ENCODE data around the gene SPSB4.

SPSB4 gene

GRCh38 chr3:141122455-141123030 is 71.4 kb downstream of the SPSB4 start:
- no peak for DNase-seq

- no peak for DNase-seq
Observed at GRCh38 chr3:141123677-141124410, 72.7 kb downstream of the SPSB4 start.

DNA sequence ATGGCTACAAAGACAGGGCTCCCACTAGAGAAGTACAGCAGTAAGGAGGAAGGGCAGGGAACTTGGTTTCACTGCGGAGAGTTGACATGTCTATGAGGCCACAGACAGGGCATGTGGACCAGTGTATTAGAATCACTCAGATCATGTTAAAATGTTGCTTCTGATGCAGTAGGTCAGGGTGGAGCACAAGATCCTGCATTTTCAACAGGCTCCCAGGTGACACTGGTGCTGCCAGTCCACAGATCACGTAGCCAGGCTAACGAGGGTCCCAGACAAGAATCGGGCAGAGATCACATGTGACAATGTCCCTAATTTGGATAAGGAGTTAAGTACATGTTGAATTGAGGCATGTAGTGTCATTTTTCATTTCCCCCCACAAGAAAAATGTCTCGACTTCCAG is 73.6 kb downstream of the SPSB4 start:
- DNase-seq = no peak

GRCh38 chr3:141125351-141125750 is 74.2 kb downstream of the SPSB4 start:
- DNase-seq = no peak

DNA sequence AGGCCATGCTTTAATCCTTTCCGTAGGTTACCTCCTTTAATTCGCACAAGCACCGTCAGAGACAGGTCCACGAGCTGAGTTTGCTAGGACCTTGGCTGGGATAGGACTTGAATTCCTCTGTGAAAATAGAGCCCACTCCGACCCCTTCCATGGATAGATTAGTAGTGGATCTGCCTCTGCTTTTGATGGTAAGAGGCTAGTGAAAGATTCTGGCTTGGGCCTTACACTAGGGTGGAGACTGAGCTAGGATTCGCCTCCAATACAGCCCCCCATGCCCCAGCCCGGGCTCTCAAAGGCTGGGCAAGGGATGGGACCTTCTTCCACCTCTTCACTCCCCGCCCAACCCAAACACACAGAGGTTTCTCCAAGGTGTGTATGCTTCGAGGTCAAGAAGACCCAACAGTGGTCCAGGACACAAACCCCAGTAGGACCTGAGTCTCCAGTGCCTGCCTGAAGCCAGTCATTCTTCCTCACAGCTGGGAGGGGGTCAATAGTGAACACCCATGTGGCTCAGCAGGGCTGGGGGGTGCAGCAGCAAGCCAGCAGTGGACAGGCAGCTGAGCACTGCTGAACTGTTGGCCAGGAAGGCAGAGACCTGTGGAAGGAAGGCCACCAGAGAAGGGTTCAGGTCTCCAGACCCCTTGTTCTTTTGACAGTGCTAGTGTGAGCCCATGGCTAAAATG is 75.7 kb downstream of the SPSB4 start:
- no peak for DNase-seq

- DNase-seq = no peak
Observed at GRCh38 chr3:141127344-141128125, 76.4 kb downstream of the SPSB4 start.

GRCh38 chr3:141128126-141128777 is 77.1 kb downstream of the SPSB4 start:
- no peak for DNase-seq

DNA sequence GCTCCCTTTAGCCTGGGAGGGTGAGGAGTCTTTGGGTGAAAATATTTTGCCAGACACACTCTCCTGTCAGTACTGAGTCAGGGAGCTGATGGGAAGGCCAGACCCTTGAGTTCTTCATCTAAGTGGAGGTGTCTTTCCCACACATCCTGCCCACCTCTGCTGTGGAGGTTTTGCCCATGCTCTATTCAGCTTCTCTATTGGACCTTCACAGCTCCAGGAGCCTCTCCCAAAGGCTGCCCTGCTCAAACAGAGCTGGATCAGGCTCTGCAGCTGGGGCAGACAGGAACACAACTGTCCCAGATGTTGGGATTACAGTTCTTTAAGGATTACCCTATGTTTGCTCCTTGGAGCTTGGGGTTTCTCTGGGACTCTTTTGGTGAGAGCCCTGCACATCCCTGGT is 77.9 kb downstream of the SPSB4 start:
- DNase-seq = no peak

DNA sequence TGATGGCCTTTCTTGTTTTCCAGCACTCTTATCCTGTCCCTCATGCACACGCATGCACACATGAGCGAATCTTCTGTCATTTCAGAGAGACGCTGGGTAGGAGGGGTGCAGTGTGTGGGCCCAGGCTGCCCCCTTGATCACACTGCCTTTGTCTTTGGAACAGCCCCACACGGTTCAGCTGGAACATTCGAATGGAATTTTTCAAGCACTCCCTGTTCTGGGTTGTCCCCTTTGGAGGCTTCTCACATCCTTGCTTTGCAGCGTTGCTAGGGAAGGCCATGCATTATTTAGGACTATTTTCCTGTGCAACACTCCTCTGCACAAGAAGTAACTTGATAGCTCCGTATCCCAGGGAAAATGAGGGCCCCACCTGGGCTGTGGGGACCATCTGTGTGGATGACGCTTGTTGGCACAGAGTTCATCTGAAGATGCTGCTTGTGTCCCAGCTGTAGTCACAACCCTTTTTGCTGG is 78.4 kb downstream of the SPSB4 start:
- DNase-seq = no peak

DNA sequence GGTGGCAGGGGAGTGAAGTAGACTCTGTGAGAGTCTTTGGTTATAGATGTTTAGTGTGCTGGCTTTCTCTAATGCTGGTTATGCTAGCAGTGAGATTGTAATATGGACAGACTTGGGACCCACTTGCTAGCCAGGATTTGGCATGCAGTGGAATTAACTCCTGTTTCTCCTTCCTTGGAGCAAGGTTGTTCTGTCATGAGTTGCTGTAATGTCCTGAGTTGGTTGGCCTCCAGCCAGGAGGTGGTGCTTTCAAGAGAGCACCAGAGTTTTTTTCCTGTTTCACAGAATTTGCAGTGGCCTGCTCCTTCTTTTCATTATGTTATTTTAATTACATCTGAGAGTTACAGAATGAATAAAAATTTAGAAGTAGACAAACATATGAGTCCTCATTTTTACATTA is 92.4 kb downstream of the SPSB4 start:
- no peak for DNase-seq

DNA sequence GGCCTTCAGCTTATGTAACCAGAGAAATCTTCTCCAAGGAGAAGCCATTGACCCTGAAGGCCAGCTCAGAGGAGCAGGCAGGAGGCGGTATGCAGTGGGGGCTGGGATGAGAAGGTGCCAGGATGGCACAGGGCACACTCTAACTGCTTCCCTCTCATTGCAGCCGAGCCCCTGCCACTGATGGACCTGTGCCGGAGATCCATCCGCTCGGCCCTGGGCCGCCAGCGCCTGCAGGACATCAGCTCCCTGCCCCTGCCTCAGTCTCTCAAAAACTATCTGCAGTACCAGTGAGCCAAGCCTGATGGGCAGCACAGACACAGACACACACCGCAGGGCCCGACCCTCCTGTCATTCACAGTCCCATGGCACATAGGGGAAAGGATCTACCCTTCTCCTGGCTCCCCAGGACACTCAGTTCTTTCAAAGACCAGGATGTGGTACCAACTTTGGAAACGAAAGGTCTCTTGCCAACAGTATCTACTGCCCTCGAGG is 95.9 kb downstream of the SPSB4 start:
- no peak for DNase-seq

DNA sequence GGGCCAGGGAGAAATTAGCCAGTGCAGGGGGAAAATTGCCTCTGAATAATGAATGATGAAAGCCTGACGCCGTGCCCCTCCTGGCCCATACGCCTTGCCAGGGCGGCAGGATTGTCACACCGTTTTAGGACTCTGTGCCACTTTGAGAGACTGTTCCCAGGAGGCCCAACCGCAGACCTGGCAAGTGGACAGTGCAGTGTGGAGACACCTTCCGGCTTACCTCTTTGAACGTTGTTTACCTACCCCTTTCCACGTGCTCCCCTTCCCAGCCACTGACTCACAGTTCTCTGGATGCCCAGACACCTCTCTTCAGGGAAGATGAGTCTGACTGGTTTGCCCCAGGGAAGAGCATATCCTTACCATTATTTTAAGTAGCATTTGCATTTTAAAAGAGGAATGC is 96.5 kb downstream of the SPSB4 start:
- no peak for DNase-seq

DNA sequence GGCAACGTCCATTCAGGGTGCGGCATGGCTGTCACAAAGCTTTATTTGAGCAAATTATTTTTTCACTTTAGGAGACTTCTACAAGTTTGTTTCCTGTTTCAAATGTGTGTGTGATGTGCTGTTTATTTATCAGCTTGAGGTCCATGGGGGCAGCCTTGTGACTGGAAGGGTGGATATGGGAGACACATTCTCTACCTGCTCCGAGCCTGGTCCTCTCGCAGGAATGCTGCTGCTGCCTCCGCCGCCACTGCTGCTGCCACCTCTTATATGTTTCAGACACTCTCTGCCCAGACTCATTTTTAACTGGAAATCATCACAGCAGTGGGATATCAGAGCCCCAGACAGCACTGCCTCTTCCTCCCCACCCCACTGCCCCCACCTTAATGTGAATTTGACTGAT is 97.0 kb downstream of the SPSB4 start:
- no peak for DNase-seq

DNA sequence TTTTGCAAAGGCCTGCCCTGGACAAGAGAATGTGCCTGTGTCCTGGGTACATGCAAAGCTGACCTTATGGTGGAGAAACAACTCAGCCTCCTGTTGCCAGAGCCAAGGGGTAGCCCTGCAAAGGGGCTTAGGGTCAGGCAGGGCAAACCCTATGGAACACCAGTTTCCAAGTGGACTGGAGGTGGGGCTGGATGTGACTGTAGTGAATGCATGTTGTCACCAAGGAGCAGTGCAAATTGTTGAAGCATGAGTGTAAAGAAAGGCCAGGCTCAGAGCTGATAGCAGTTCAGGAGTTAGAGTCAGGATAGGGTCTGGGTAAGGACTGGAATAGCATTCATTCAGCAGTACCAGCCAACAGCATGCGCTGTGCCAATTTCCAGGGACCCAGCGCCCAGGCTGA is 97.6 kb downstream of the SPSB4 start:
- DNase-seq = no peak

DNA sequence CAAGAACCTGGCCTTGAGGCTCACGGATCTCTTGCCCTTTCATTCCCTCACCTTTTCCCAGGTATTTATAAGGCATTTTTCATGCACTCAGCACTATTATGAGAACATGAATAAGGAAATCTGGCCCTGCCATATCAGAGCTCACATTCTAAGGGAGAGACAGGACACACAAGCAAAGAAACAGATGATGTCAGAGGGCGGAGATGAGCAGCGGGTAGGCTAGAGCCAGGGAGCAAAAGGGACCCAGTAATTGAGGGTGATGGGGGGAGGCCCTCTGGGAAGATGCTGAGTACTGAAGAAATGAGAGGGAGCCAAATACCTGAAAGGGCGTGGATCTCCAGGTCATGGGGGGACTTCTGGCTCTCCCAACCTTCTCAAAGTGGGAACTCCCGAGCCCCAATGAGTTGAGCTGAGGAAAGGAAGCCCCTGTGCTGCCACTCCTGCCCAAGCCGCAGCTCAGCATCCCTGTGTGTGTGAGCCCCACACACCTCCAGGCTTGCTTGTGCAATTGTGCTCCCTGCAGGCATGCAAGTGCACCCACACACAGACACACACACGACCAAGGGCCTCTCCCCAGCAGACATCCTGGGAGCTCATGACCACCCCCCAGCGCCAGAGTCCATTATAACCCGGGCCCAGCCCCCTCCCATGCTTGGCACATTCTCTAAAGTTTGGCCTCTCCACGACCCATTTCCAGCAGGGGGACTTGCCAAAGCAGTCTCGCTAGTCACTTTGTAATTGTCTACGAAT is 99.1 kb downstream of the SPSB4 start:
- DNase-seq = no peak

GRCh38 chr3:141150931-141151330 is 99.8 kb downstream of the SPSB4 start:
- DNase-seq = no peak

DNA sequence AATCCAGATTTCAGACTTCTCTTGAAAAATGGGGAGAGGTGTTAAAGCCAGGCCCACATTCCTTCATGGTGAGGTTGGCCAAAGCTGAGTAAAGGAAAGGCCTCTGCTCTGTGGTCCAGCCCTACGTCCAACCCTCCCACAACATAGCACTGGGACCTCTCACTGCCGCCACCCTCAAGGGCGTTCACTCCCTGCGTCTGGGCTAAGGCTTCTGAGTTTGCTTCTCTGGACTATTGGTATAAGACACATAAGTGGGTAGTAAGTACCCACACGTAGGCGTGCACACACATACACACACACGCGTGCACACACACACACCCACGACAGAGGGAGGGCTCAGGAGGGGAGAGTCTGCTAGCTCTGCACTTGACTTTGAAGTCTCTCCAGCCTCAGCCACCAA is 100.3 kb downstream of the SPSB4 start:
- no peak for DNase-seq

- DNase-seq = no peak
Observed at GRCh38 chr3:141152130-141152529, 101.0 kb downstream of the SPSB4 start.

- DNase-seq = no peak
Observed at GRCh38 chr3:141152801-141153678, 101.9 kb downstream of the SPSB4 start.

DNA sequence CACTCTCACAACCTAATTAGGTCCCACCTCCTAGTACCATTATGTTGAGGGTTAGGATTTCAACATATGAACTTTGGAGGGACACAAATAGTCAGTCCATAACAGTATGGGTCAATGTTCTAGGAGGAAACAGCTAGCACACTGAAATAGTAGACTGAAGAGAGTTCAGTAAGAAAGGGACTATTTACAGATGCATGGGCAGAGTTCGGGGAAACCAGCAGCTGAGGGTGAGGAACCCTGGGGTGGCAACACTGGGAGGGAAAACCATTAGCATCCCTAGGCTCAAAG is 102.5 kb downstream of the SPSB4 start:
- no peak for DNase-seq

DNA sequence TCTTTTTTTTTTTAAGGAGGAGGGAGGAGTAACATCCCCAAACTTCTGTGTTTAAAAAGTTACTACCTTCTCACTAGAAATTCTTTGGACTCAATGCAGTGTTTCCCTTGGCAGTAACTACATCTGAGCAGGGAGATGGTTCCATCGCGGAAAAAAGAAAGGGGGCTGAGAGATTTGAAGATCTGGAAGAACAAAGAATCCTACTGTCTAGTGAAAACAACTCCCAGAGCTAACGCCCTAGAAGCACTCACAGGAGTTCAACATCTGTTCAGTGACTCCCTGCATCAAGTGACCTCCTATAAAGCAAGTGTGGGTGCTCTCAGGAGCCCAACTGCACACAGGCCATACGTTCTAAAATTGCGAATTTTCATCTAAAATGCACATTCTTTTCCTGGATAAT is 113.7 kb downstream of the SPSB4 start:
- DNase-seq = no peak

Measured in CD4-positive, alpha-beta T cell treated with Interferon alpha-2 for 1 hour (primary cell).